Right cardiac atrium (tissue), 5 donors: ENCODE data around the gene CDCP2. TPM values are rescaled to one million over a fixed set of nuclear protein-coding genes. Genes with fewer than 3 reads are reported as not detected.
"Not testable (repeated sequence)": the region's sequence is repeated elsewhere in the genome, so short reads cannot be mapped to it uniquely, and the experiment has no call there.

Experiments used
- ATAC-seq, 2 donors: fragments of 200-7000 bp; cut with Tn5 transposase; one replicate each; pipeline versions ENCODE4 v1.8.0 to v1.9.1; 2020; ENCODE audit warnings: moderate library complexity in 2 of 2, mild to moderate bottlenecking in 1 of 2
- DNase-seq, 3 donors: peaks; one replicate each; pipeline ENCODE4 v3.0.0-alpha.2; 2020
- H3K27ac ChIP-seq: one replicate; pipeline ENCODE4 v1.5.1; 2013; ENCODE audit warnings: mild to moderate bottlenecking, low read length, control low read depth, moderate library complexity
- H3K27me3 ChIP-seq: one replicate; pipeline ENCODE4 v1.6.1; 2013; ENCODE audit not compliant: control insufficient read depth, insufficient read depth
- H3K4me1 ChIP-seq: one replicate; pipeline ENCODE4 v1.6.1; 2013; ENCODE audit warnings: low read length; ENCODE audit not compliant: control insufficient read depth, insufficient read depth
- H3K4me3 ChIP-seq: one replicate; pipeline ENCODE4 v1.5.1; 2013; ENCODE audit warnings: low read length, control low read depth
- H3K9me3 ChIP-seq: one replicate; pipeline ENCODE4 v1.6.1; 2013; ENCODE audit warnings: low read length; ENCODE audit not compliant: control insufficient read depth
- WGBS: extraction: QIAGEN DNeasy Blood & Tissue Kit; methylation state at CpG from one replicate; pipeline ENCODE4 v1.1.7; 2013; 5-methylcytosine and 5-hydroxymethylcytosine counted together
- intact Hi-C, 4 donors: fragments of 100-400 bp; cut with DNase I; formaldehyde crosslinking; loops; one replicate each; pipeline versions ENCODE4 v1.11.0 to v1.14.0; 2022 to 2023
- polyA plus RNA-seq: library from polyadenylated mRNA; stranded (reverse); fragments of 200-250 nt; gene quantifications from one replicate; pipeline ENCODE4 v1.2.3, GENCODE V29; 2013
- total RNA-seq, 4 donors: library from RNA; stranded (reverse); fragmentation: NEBNext Ultra II Directional; extraction: Animal tissue kit (Norgen Biotek cat#: 25700); gene quantifications; one replicate each; pipeline ENCODE4 v1.2.1, GENCODE V29; 2021
- donor health status: healthy with polysubstance abuse.
- donor health status: DM: no; HTN: yes; CAD: no.
- donor health status: DM: no; HTN: no; CAD: no.
- donor health status: DM: no; HTN: yes; CAD: no; lungs with severe emphysema.
- donor health status: DM: yes; HTN: yes; CAD: no.

The CDCP2 gene
- total and polyA plus RNA-seq, 5 donors = not detected

GRCh38 chr1:54114001-54114400 is 38.8 kb downstream of the CDCP2 start:
- Histone ChIP-seq H3K4me3 (no peak overlapping the region), H3K27me3 (no peaks in the 10 kb centered on the region), H3K27ac (no peak overlapping the region), H3K4me1 (no peaks in the 10 kb centered on the region), H3K9me3 (no peaks in the 10 kb centered on the region)
- WGBS = 89% methylated on average over 4 of the region's 4 CpGs
- ATAC-seq = no peak
- intact Hi-C loops = no loop called here
- DNase-seq = no peak

GRCh38 chr1:54112705-54113368 is 40.0 kb downstream of the CDCP2 start:
- no peaks in the 10 kb centered on the region for H3K4me1 ChIP-seq
- H3K4me3 ChIP-seq = no peak overlapping the region
- 49% methylated on average over 5 of the region's 5 CpGs for WGBS
- H3K9me3 ChIP-seq = no peaks in the 10 kb centered on the region
- H3K27ac ChIP-seq = no peak overlapping the region
- intact Hi-C loops = no loop called here
- ATAC-seq (peak; percentile 15 to 37), DNase-seq (no peak)
- H3K27me3 ChIP-seq = no peaks in the 10 kb centered on the region

- H3K9me3 ChIP-seq = no peaks in the 10 kb centered on the region
- H3K27me3 ChIP-seq = no peaks in the 10 kb centered on the region
- DNase-seq (no peak), ATAC-seq (no peak)
- H3K4me3 ChIP-seq = no peak overlapping the region
- intact Hi-C loops = no loop called here
- 96% methylated on average over 7 of the region's 7 CpGs for WGBS
- no peaks in the 10 kb centered on the region for H3K4me1 ChIP-seq
- no peak overlapping the region for H3K27ac ChIP-seq
Observed at GRCh38 chr1:54112027-54112426, 40.8 kb downstream of the CDCP2 start.

GRCh38 chr1:54111624-54112023 is 41.2 kb downstream of the CDCP2 start:
- intact Hi-C loops = no loop called here
- 94% methylated on average over 3 of the region's 3 CpGs for WGBS

GRCh38 chr1:54110996-54111395 is 41.8 kb downstream of the CDCP2 start:
- H3K27me3 ChIP-seq = no peaks in the 10 kb centered on the region
- 94% methylated on average over 10 of the region's 10 CpGs for WGBS
- ATAC-seq (no peak), DNase-seq (no peak)
- no peak overlapping the region for H3K4me3 ChIP-seq
- H3K27ac ChIP-seq = no peak overlapping the region
- no peaks in the 10 kb centered on the region for H3K9me3 ChIP-seq
- no peaks in the 10 kb centered on the region for H3K4me1 ChIP-seq
- intact Hi-C loops = no loop called here

More at GRCh38 chr1:54111624-54112023, 41.2 kb downstream of the CDCP2 start:
- no peaks in the 10 kb centered on the region for H3K9me3 ChIP-seq
- no peak overlapping the region for H3K27ac ChIP-seq
- no peak overlapping the region for H3K4me3 ChIP-seq
- DNase-seq (no peak), ATAC-seq (no peak)
- H3K27me3 ChIP-seq = no peaks in the 10 kb centered on the region
- H3K4me1 ChIP-seq = no peaks in the 10 kb centered on the region

- H3K27me3 ChIP-seq = no peaks in the 10 kb centered on the region
- no peak for DNase-seq
- H3K4me3 ChIP-seq = no peak overlapping the region
- no peak overlapping the region for H3K27ac ChIP-seq
- intact Hi-C loops = no loop called here
- 85% methylated on average over 6 of the region's 6 CpGs for WGBS
- no peaks in the 10 kb centered on the region for H3K4me1 ChIP-seq
- no peaks in the 10 kb centered on the region for H3K9me3 ChIP-seq
- no peak for ATAC-seq
Observed at GRCh38 chr1:54109129-54110090, 43.4 kb downstream of the CDCP2 start.

GRCh38 chr1:54108156-54108555 is 44.6 kb downstream of the CDCP2 start:
- H3K9me3 ChIP-seq = no peaks in the 10 kb centered on the region
- 87% methylated on average over 3 of the region's 3 CpGs for WGBS
- H3K4me3 ChIP-seq = no peak overlapping the region
- no peak for ATAC-seq
- no peaks in the 10 kb centered on the region for H3K27me3 ChIP-seq
- no peak overlapping the region for H3K27ac ChIP-seq
- DNase-seq = no peak
- intact Hi-C loops = no loop called here
- no peaks in the 10 kb centered on the region for H3K4me1 ChIP-seq

GRCh38 chr1:54107131-54107530 is 45.7 kb downstream of the CDCP2 start:
- H3K27me3 ChIP-seq = no peaks in the 10 kb centered on the region
- H3K27ac ChIP-seq = no peak overlapping the region
- H3K9me3 ChIP-seq = no peaks in the 10 kb centered on the region
- no peak for ATAC-seq
- no peak for DNase-seq
- intact Hi-C loops = no loop called here
- 54% methylated on average over 2 of the region's 2 CpGs for WGBS
- H3K4me3 ChIP-seq = no peak overlapping the region
- H3K4me1 ChIP-seq = no peaks in the 10 kb centered on the region

- Histone ChIP-seq H3K27me3 (no peaks in the 10 kb centered on the region), H3K27ac (no peak overlapping the region), H3K4me1 (no peaks in the 10 kb centered on the region), H3K4me3 (no peak overlapping the region), H3K9me3 (no peaks in the 10 kb centered on the region)
- WGBS = 88% methylated on average over 6 of the region's 6 CpGs
- intact Hi-C loops = no loop called here
- DNase-seq (no peak), ATAC-seq (no peak)
Observed at GRCh38 chr1:54105736-54106269, 47.0 kb downstream of the CDCP2 start.

- Histone ChIP-seq H3K9me3 (no peaks in the 10 kb centered on the region), H3K4me1 (no peaks in the 10 kb centered on the region), H3K4me3 (no peak overlapping the region), H3K27ac (no peak overlapping the region), H3K27me3 (no peaks in the 10 kb centered on the region)
- DNase-seq (no peak), ATAC-seq (no peak)
- 39% methylated on average over 1 of the region's 1 CpG for WGBS
- intact Hi-C loops = no loop called here
Observed at GRCh38 chr1:54105080-54105479, 47.7 kb downstream of the CDCP2 start.

- DNase-seq = not testable (repeated sequence)
- WGBS = 97% methylated on average over 9 of the region's 9 CpGs
Observed at GRCh38 chr1:54104613-54105012, 48.2 kb downstream of the CDCP2 start.

More at GRCh38 chr1:54104613-54105012, 48.2 kb downstream of the CDCP2 start:
- intact Hi-C loops, ATAC-seq, H3K27ac ChIP-seq, H3K27me3 ChIP-seq, H3K4me1 ChIP-seq, H3K9me3 ChIP-seq, H3K4me3 ChIP-seq: not testable (repeated sequence)
